K562 (cell line): ENCODE results near the gene NEU1. TPM values are rescaled to one million over a fixed set of nuclear protein-coding genes. Genes with fewer than 3 reads are reported as not detected.

Experiments
- DMBX1 ChIP-seq: fragments of 250-450 bp; sonication (Bioruptor Pico); IDR thresholded peaks from 2 replicates; pipeline ENCODE4 v1.8.0; 2022; ENCODE audit warnings: inconsistent platforms, mild to moderate bottlenecking, moderate library complexity, borderline replicate concordance
- HBP1 ChIP-seq: fragments of 450-650 bp; formaldehyde crosslinking; IDR thresholded peaks from 2 replicates; pipeline ENCODE4 v1.4.0; 2022; ENCODE audit warnings: missing genetic modification characterization
- LARP7 ChIP-seq: fragments of 450-650 bp; IDR thresholded peaks from 2 replicates; pipeline ENCODE4 v1.6.1; 2016
- MAZ ChIP-seq, 2 experiments: fragments of 450-650 bp in 1 of 2; sonication (generic) in 1 of 2; formaldehyde crosslinking; IDR thresholded peaks in 1 of 2; conservative IDR thresholded peaks in 1 of 2; 2 replicates each; pipeline versions ENCODE4 v1.4.0 to v1.5.0; 2020; ENCODE audit warnings: mild to moderate bottlenecking in 1 of 2, missing genetic modification reagents in 1 of 2
- RAD21 ChIP-seq, 2 experiments: fragments of 250-450 bp in 1 of 2; fragments of 450-650 bp in 1 of 2; sonication (Bioruptor Pico) in 1 of 2; formaldehyde crosslinking in 1 of 2; IDR thresholded peaks in 1 of 2; conservative IDR thresholded peaks in 1 of 2; 2 replicates each; pipeline versions ENCODE4 v1.4.0 to v1.8.0; 2020 to 2022; ENCODE audit warnings: mild to moderate bottlenecking in 2 of 2, moderate library complexity in 1 of 2
- TFE3 ChIP-seq: fragments of 450-650 bp; formaldehyde crosslinking; IDR thresholded peaks from 2 replicates; pipeline ENCODE4 v1.4.0; 2020; ENCODE audit warnings: mild to moderate bottlenecking, mixed read lengths
- ZNF277 ChIP-seq: fragments of 250-450 bp; sonication (Bioruptor Pico); IDR thresholded peaks from 2 replicates; pipeline ENCODE4 v1.8.0; 2022; ENCODE audit warnings: inconsistent platforms, mild to moderate bottlenecking, moderate library complexity, borderline replicate concordance
- polyA plus RNA-seq, 8 experiments: library from polyadenylated mRNA; depleted of rRNA in 4 of 8; stranded (reverse) in 5 of 8; unstranded in 3 of 8; fragments of >200 nt; fragmentation: Nextera tagmentation in 2 of 8; fragmentation: Illumina TruSeq in 1 of 8; extraction: Ambion mirVana in 2 of 8; extraction: Trizol in 1 of 8; gene quantifications; 2 replicates each; pipeline versions ENCODE4 v1.2.1 to v1.2.3, GENCODE V29; 2011 to 2014; ENCODE audit warnings: inconsistent platforms in 1 of 8, missing spikeins in 1 of 8
- total RNA-seq, 7 experiments: library from RNA; depleted of rRNA in 6 of 7; stranded (reverse); fragments of >200 nt in 6 of 7; fragmentation: Illumina TruSeq in 2 of 7; extraction: Trizol in 2 of 7; gene quantifications; 2 replicates each; pipeline versions ENCODE4 v1.2.1 to v1.2.3, GENCODE V29; 2011 to 2021; ENCODE audit warnings: low replicate concordance in 1 of 7

Gene NEU1
- total and polyA plus RNA-seq, 9 of the 15 experiments (the other 6 are each of a cell fraction or from before 2014, with no cell fraction given) = 14.8 to 67.8 (median 51.0) TPM

GRCh38 chr6:31823592-31824196 lies 38.9 kb downstream of the NEU1 start (continued):
- 0 out of 2 replicates have a peak, but pooled peaks have one; percentile 52 for TF ChIP-seq HBP1 (CRISPR knock-in tag)
- 0 out of 2 replicates have a peak, but pooled peaks have one; percentile 58 for TF ChIP-seq ZNF277 (CRISPR knock-in tag)
- TF ChIP-seq RAD21 (CRISPR knock-in tag; conservative IDR thresholded peaks at IDR 0.05 in 1 of 2, IDR thresholded peaks at IDR 0.05 in 1 of 2) = peak in 1 of 2 experiments; percentile 26; a peak in 1 of 4 replicates
- peak; percentile 59; the same call in 1 of the 2 replicates for TF ChIP-seq DMBX1 (CRISPR knock-in tag)
- TF ChIP-seq LARP7 = 0 out of 2 replicates have a peak, but pooled peaks have one; percentile 17
- TF ChIP-seq TFE3 (CRISPR knock-in tag) = 0 out of 2 replicates have a peak, but pooled peaks have one; percentile 12
- TF ChIP-seq MAZ (CRISPR knock-in tag; conservative IDR thresholded peaks at IDR 0.05 in 1 of 2, IDR thresholded peaks at IDR 0.05 in 1 of 2) = 0 out of 4 replicates have a peak, but pooled peaks of 1 of the 2 experiments have one; percentile 17
- TF ChIP-seq, all 486 proteins: peak for 21; not testable (repeated sequence) for 465
